Gastrocnemius medialis (tissue), 4 donors: ENCODE results near the gene NR6A1.

Experiments
- POLR2A ChIP-seq, 2 donors: fragments of 450-650 bp; IDR thresholded peaks; one replicate each; pipeline ENCODE4 v1.6.1; 2017; ENCODE audit warnings: antibody characterized with exemption in 2 of 2, mild to moderate bottlenecking in 2 of 2, moderate library complexity in 2 of 2
- TF ChIP-seq, protein P1 (sequence below), 5 experiments: fragments of 450-650 bp in 3 of 5; fragments of 200-600 bp in 2 of 5; sonication (generic) in 2 of 5; IDR thresholded peaks in 4 of 5; conservative IDR thresholded peaks in 1 of 5; 1 replicate in 4 of 5; 2 replicates in 1 of 5; pipeline ENCODE4 v1.5.1; 2016 to 2019; ENCODE audit warnings: antibody characterized with exemption in 5 of 5, mild to moderate bottlenecking in 3 of 5, moderate library complexity in 3 of 5

DNA sequence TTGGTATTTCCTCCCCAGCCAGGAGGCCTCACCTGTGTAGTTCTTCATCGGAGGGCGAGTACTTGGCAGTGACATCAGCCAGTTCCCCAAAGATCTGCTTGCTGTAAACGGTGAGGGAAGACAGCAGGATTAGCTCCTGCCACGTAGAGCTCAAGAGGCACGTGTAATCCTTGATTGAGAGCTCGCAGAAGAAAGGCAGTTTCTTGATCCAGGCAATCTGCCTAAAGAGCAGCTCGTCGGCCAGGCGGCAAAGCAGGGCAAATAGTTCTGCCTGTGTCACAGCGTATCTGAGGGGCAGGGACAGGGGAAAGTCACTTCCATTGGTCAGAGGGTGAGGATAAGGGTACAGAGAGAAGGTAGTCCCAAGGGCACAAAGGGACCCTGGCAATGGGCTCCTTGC lies 235.3 kb downstream of the NR6A1 start:
- TF ChIP-seq, protein P1, sequence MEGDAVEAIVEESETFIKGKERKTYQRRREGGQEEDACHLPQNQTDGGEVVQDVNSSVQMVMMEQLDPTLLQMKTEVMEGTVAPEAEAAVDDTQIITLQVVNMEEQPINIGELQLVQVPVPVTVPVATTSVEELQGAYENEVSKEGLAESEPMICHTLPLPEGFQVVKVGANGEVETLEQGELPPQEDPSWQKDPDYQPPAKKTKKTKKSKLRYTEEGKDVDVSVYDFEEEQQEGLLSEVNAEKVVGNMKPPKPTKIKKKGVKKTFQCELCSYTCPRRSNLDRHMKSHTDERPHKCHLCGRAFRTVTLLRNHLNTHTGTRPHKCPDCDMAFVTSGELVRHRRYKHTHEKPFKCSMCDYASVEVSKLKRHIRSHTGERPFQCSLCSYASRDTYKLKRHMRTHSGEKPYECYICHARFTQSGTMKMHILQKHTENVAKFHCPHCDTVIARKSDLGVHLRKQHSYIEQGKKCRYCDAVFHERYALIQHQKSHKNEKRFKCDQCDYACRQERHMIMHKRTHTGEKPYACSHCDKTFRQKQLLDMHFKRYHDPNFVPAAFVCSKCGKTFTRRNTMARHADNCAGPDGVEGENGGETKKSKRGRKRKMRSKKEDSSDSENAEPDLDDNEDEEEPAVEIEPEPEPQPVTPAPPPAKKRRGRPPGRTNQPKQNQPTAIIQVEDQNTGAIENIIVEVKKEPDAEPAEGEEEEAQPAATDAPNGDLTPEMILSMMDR (IDR thresholded peaks at IDR 0.05 in 4 of 5, conservative IDR thresholded peaks at IDR 0.05 in 1 of 5): no peak
- TF ChIP-seq POLR2A (IDR thresholded peaks at IDR 0.05): no peak
